ENCODE data around the gene VSTM1. TPM values are rescaled to one million over a fixed set of nuclear protein-coding genes. Genes with fewer than 3 reads are reported as not detected.

Gene VSTM1
- polyA plus RNA-seq, 3 donors, result 3.7 to 172 (median 137) TPM

DNA sequence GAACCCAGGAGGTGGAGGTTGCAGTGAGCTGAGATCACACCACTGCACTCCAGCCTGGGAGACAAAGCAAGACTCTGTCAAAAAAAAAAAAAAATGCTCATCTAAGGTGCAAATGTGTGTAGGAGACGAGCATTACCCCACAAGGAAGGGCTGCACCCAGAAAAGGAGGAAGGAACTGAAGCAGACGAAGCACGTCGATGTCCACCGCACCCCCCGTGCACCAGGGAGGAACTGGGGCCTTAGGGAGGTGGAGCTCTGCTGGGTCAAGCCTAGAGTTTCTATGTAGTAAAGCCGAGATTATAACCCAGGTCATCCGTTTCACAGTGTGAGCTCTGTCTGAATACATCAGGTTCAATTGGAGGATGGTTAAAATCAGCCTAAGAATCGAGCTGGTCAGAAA, 1.1 kb downstream of the VSTM1 start:
- 12% methylated on average over 8 of the region's 9 CpGs for WGBS (ENCODE audit: insufficient coverage)
- Histone ChIP-seq H3K9ac (ENCODE audit: insufficient read depth, low read length, poor library complexity, severe bottlenecking) (peak overlapping the region; percentile 64), H2AFZ (ENCODE audit: insufficient read depth, low read depth, low read length, poor library complexity, severe bottlenecking) (peak overlapping the region; percentile 53), H3K27me3 (ENCODE audit: control insufficient read depth in 2 of 2, insufficient read depth in 2 of 2, low read length in 2 of 2) (no peaks in the 10 kb centered on the region), H3K4me2 (replicated peaks; ENCODE audit: extremely low read depth, low read length, poor library complexity, severe bottlenecking) (peak overlapping the region; percentile 95), H3K79me2 (ENCODE audit: insufficient read depth, low read length) (peaks cover 49% of the 10 kb centered on the region), H3K4me1 (ENCODE audit: control insufficient read depth in 1 of 2, insufficient read depth in 2 of 2, low read length in 2 of 2) (peaks cover 40 to 46% of the 10 kb centered on the region in 2 donors), H4K20me1 (ENCODE audit: insufficient read depth, low read length) (no peaks in the 10 kb centered on the region), H3K9me3 (replicated peaks in 1 of 2; ENCODE audit: control insufficient read depth in 1 of 2, insufficient read depth in 1 of 2, low read length in 2 of 2) (peaks cover 0 to 4% of the 10 kb centered on the region in 2 donors), H3K36me3 (replicated peaks in 1 of 2; ENCODE audit: control insufficient read depth in 1 of 2, insufficient read depth in 2 of 2, low read length in 2 of 2) (peaks cover 4 to 18% of the 10 kb centered on the region in 2 donors), H3K27ac (ENCODE audit: low read depth in 1 of 2, low read length in 2 of 2) (peak overlapping the region; percentile 50 to 84), H3K4me3 (replicated peaks in 1 of 3; ENCODE audit: low read depth in 2 of 3, low read length in 3 of 3) (peak overlapping the region in 2 of 3 experiments; percentile 30 to 92)
- TF ChIP-seq, protein P1, sequence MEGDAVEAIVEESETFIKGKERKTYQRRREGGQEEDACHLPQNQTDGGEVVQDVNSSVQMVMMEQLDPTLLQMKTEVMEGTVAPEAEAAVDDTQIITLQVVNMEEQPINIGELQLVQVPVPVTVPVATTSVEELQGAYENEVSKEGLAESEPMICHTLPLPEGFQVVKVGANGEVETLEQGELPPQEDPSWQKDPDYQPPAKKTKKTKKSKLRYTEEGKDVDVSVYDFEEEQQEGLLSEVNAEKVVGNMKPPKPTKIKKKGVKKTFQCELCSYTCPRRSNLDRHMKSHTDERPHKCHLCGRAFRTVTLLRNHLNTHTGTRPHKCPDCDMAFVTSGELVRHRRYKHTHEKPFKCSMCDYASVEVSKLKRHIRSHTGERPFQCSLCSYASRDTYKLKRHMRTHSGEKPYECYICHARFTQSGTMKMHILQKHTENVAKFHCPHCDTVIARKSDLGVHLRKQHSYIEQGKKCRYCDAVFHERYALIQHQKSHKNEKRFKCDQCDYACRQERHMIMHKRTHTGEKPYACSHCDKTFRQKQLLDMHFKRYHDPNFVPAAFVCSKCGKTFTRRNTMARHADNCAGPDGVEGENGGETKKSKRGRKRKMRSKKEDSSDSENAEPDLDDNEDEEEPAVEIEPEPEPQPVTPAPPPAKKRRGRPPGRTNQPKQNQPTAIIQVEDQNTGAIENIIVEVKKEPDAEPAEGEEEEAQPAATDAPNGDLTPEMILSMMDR (IDR thresholded peaks at IDR 0.05), result no peak
- intact Hi-C loops (cut with micrococcal nuclease), result no loop called here
- H3K27me3 Mint-ChIP-seq (ENCODE audit: low read depth in 3 of 3), result peaks cover 0 to 3% (median 2%) of the 10 kb centered on the region in 3 donors
- DNase-seq, result peak; percentile 63 to 72 (median 67)
- H3K9me3 Mint-ChIP-seq, result peaks cover 2 to 8% (median 6%) of the 10 kb centered on the region in 7 donors
- H3K36me3 Mint-ChIP-seq, result peaks cover 11 to 37% of the 10 kb centered on the region in 2 donors
- H3K4me1 Mint-ChIP-seq, result peaks cover 37% of the 10 kb centered on the region
- peak overlapping the region; percentile 68 to 93 (median 88) for H3K27ac Mint-ChIP-seq
- H3K4me3 Mint-ChIP-seq, result peak overlapping the region; percentile 75 to 92

DNA sequence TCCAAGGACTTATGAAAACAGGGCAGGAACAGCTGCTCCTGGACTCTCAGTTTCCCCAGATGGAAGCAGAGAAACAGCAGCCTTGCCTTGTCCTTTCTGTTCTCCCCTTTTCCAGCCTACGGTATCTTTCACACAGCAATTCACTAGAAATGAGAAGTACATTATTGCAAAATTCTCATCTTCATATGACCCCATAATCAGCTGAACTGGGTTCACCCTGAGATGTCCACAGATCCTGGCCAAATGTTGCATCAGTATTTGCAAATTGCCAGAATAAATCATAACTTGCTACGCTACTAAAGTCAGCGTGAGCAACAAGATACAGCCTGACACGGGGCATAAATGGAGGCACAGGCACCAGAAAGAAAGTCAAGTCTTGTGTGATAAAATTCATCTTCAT, 16.1 kb downstream of the VSTM1 start:
- peaks cover 15 to 59% of the 10 kb centered on the region in 2 donors for H3K36me3 Mint-ChIP-seq
- Histone ChIP-seq H3K9me3 (replicated peaks in 1 of 2; ENCODE audit: control insufficient read depth in 1 of 2, insufficient read depth in 1 of 2, low read length in 2 of 2) (no peaks in the 10 kb centered on the region), H3K4me3 (replicated peaks in 1 of 3; ENCODE audit: low read depth in 2 of 3, low read length in 3 of 3) (peak overlapping the region in 1 of 3 experiments; percentile 46), H3K79me2 (ENCODE audit: insufficient read depth, low read length) (peaks cover 11% of the 10 kb centered on the region), H3K36me3 (replicated peaks in 1 of 2; ENCODE audit: control insufficient read depth in 1 of 2, insufficient read depth in 2 of 2, low read length in 2 of 2) (peaks cover 3 to 41% of the 10 kb centered on the region in 2 donors), H4K20me1 (ENCODE audit: insufficient read depth, low read length) (no peaks in the 10 kb centered on the region), H2AFZ (ENCODE audit: insufficient read depth, low read depth, low read length, poor library complexity, severe bottlenecking) (no peak overlapping the region), H3K4me1 (ENCODE audit: control insufficient read depth in 1 of 2, insufficient read depth in 2 of 2, low read length in 2 of 2) (peaks cover 41 to 53% of the 10 kb centered on the region in 2 donors), H3K27me3 (ENCODE audit: control insufficient read depth in 2 of 2, insufficient read depth in 2 of 2, low read length in 2 of 2) (no peaks in the 10 kb centered on the region), H3K4me2 (replicated peaks; ENCODE audit: extremely low read depth, low read length, poor library complexity, severe bottlenecking) (peak overlapping the region; percentile 57), H3K27ac (ENCODE audit: low read depth in 1 of 2, low read length in 2 of 2) (peak overlapping the region; percentile 85 to 87), H3K9ac (ENCODE audit: insufficient read depth, low read length, poor library complexity, severe bottlenecking) (no peak overlapping the region)
- peak; percentile 88 to 94 (median 88) for DNase-seq
- peaks cover 30% of the 10 kb centered on the region for H3K4me1 Mint-ChIP-seq
- peak overlapping the region in 1 of 2 donors; percentile 65 for H3K4me3 Mint-ChIP-seq
- WGBS (ENCODE audit: insufficient coverage), result 24% methylated on average over 3 of the region's 4 CpGs
- intact Hi-C loops (cut with micrococcal nuclease), result loop anchor here in 1 of 2 donors (10.0 kb wide), 1 partner anchor 47 kb away; no protein-coding TSS in a partner anchor
- peak overlapping the region; percentile 75 to 96 (median 92) for H3K27ac Mint-ChIP-seq
- H3K9me3 Mint-ChIP-seq, result peaks cover 0 to 3% (median 0%) of the 10 kb centered on the region in 7 donors
- H3K27me3 Mint-ChIP-seq (ENCODE audit: low read depth in 3 of 3), result peaks cover 3 to 12% (median 7%) of the 10 kb centered on the region in 3 donors
- TF ChIP-seq, protein P1 (IDR thresholded peaks at IDR 0.05), result no peak

Data from CD14-positive monocyte (primary cell).